ENCODE results near the gene DRC7.

GRCh38 chr16:57750796-57751538, 56.4 kb downstream of the DRC7 start:
- no peak for TF ChIP-seq GATA3 (IDR thresholded peaks at IDR 0.05; ENCODE audit: low read depth, low read length)
- no peak for TF ChIP-seq GATA2 (IDR thresholded peaks at IDR 0.05; ENCODE audit: low read depth, low read length)

All from SH-SY5Y (cell line).